Activated CD4-positive, alpha-beta memory T cell treated with anti-CD3 and anti-CD28 coated beads for 36 hours (primary cell): ENCODE measurements around the gene ADCY3. TPM values are rescaled to one million over a fixed set of nuclear protein-coding genes. Genes with fewer than 3 reads are reported as not detected.

ENCODE experiments used
- CTCF ChIA-PET: fragments of 350-600 bp; sonication (Branson Sonifier 250); formaldehyde crosslinking; loops from one replicate; lab custom pipeline; 2021; ENCODE audit warnings: antibody characterized with exemption, inconsistent platforms; lab: Charles Lee
- POLR2A ChIA-PET: fragments of 350-600 bp; sonication (Branson Sonifier 250); formaldehyde crosslinking; loops from one replicate; lab custom pipeline; 2021; ENCODE audit warnings: antibody characterized with exemption; lab: Charles Lee
- DNase-seq: peaks from one replicate; pipeline ENCODE4 v3.0.0-alpha.2; 2020
- H3K27ac Mint-ChIP-seq: one replicate; pipeline ENCODE4 v1.8.0; 2021; ENCODE audit warnings: mixed read lengths
- H3K27me3 Mint-ChIP-seq: one replicate; pipeline ENCODE4 v1.8.0; 2021; ENCODE audit warnings: mixed read lengths
- H3K36me3 Mint-ChIP-seq: one replicate; pipeline ENCODE4 v1.8.0; 2021; ENCODE audit warnings: mixed read lengths
- H3K4me1 Mint-ChIP-seq: one replicate; pipeline ENCODE4 v1.8.0; 2021; ENCODE audit warnings: low read depth, mixed read lengths
- H3K4me3 Mint-ChIP-seq: one replicate; pipeline ENCODE4 v1.8.0; 2021; ENCODE audit warnings: mild to moderate bottlenecking, mixed read lengths
- H3K9me3 Mint-ChIP-seq: one replicate; pipeline ENCODE4 v1.8.0; 2021; ENCODE audit warnings: mixed read lengths
- intact Hi-C: fragments of 100-400 bp; cut with micrococcal nuclease; formaldehyde crosslinking; loops from one replicate; pipeline ENCODE4 v1.15.1; 2023
- total RNA-seq, 2 experiments: library from RNA; stranded (reverse); gene quantifications; one replicate each; pipeline ENCODE4 v1.2.3, GENCODE V29; 2021

Gene ADCY3
- total RNA-seq, 2 experiments from 2014 or later: 68.7 to 71.7 TPM

DNA sequence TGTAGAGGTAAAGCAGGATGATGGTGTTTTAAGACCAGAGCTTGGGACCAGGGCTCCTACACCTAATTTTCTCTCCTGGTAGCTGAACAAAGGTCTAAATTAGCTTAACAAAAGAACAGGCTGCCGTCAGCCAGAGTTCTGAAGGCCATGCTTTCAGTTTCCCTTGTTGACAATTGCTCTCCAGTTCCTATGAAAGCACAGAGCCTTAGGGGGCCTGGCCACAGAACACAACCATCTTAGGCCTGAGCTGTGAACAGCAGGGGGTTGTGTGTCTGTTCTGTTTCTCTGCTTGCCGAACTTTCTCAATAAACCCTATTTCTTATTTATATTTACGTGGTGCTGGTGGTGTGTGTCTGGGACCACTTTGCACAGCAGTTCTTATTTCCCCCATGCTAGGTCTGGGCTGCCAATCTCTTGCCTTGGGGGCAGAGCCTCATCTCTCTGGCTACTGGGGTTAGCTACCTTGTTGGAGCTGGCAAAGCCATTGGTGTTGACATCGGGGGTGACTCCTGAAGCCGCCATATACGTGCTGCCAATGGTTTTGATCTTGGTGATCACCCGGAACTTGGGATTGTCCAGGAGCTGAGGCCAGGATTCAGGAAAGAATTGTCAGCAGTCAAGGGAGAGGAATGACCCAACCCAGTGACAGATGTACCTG lies 97.9 kb downstream of the ADCY3 start:
- POLR2A ChIA-PET: interaction anchor here (2.0 kb wide), 1 partner anchor 29 kb away, joined by 6 read pairs; the partner anchor contains the start of genes CENPO and PTRHD1
- no peaks in the 10 kb centered on the region for H3K9me3 Mint-ChIP-seq
- DNase-seq: no peak
- H3K27me3 Mint-ChIP-seq: no peaks in the 10 kb centered on the region
- CTCF ChIA-PET: interaction anchor here (0.7 to 0.8 kb wide), 2 partner anchors 30 to 307 kb away, joined by 3 read pairs; no protein-coding TSS in a partner anchor
- peaks cover 18% of the 10 kb centered on the region for H3K4me1 Mint-ChIP-seq
- intact Hi-C loops: loop anchor here (10.0 kb wide), 1 partner anchor 247 kb away; no protein-coding TSS in a partner anchor
- H3K4me3 Mint-ChIP-seq: no peak overlapping the region
- H3K36me3 Mint-ChIP-seq: peaks cover 51% of the 10 kb centered on the region
- H3K27ac Mint-ChIP-seq: no peak overlapping the region

DNA sequence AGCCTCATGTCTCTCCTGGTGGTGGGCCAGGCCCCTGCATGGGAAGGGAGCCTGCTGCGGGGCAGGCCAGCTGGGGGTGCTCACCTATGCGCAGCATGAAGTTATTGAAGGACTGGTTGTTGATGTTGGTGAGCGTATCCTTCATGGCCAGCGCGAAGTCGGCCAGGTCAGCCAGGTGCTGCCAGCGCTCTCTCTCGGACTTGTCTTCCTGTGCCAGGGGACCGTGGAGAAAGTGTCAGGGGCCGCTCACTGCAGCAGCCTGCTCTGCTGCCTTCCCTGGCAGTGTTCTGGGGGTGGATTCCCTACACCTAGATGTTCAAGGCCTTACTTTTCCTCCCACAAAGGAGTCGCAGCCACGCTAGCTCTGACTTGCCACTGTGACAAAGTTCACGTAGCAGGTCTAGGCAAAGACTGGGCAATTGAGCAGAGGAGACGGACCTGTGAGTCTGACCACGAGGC lies 98.6 kb downstream of the ADCY3 start:
- intact Hi-C loops: loop anchor here (10.0 kb wide), 1 partner anchor 247 kb away; no protein-coding TSS in a partner anchor
- Mint-ChIP-seq H3K4me1 (peaks cover 11% of the 10 kb centered on the region), H3K9me3 (no peaks in the 10 kb centered on the region), H3K27ac (no peak overlapping the region), H3K4me3 (no peak overlapping the region), H3K36me3 (peaks cover 57% of the 10 kb centered on the region), H3K27me3 (no peaks in the 10 kb centered on the region)
- ChIA-PET CTCF (no interaction called here), POLR2A (interaction anchor here (2.0 kb wide), 1 partner anchor 29 kb away, joined by 6 read pairs; the partner anchor contains the start of genes CENPO and PTRHD1)
- no peak for DNase-seq

DNA sequence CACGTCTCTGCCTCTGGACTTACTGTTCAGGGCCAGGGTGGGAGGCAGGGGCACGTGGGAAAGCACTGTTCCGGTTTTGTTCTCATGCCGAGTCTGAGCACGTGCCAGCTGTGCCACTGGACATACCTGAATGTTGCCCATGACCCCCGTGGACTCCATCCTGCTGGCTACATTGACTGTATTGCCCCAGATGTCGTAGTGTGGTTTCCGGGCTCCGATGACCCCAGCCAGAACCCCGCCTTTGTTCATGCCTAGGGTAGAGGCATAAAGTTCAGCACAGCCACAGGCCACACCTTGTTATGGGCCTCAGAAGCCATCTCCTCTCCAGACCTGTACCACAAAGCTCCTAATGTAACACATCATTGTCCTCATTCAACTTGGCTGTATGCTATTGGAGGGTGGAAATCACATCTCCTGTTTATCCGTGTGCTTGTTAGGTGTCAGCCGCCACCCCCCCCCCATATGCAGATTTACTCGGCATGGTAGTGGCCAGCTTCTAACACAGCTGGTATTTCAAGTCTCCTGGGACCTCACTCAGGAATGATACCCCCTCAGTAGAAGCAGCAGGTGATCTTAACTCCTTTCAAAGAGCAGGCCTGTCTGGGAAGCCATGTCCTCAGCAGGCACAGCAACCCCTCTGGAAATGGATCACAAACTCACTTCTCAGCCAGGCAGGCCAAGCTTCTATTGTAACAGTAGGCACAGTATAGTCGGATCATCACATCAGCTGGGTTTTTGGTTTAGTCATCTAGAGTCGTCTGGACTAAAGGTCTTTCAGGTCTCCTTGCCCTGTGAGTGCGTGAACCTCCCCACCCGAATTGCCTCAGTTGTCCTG lies 99.2 kb downstream of the ADCY3 start:
- ChIA-PET CTCF (interaction anchor here (0.9 to 1.0 kb wide), 2 partner anchors 398 to 410 kb away, joined by 3 to 5 read pairs; no protein-coding TSS in a partner anchor), POLR2A (interaction anchor here (2.0 kb wide), 1 partner anchor 28 kb away, joined by 6 read pairs; the partner anchor contains the start of genes CENPO and PTRHD1)
- intact Hi-C loops: loop anchor here (10.0 kb wide), 1 partner anchor 246 kb away; no protein-coding TSS in a partner anchor
- DNase-seq: no peak
- no peak overlapping the region for H3K4me3 Mint-ChIP-seq
- no peak overlapping the region for H3K27ac Mint-ChIP-seq
- H3K4me1 Mint-ChIP-seq: peaks cover 4% of the 10 kb centered on the region
- H3K27me3 Mint-ChIP-seq: no peaks in the 10 kb centered on the region
- H3K9me3 Mint-ChIP-seq: no peaks in the 10 kb centered on the region
- H3K36me3 Mint-ChIP-seq: peaks cover 60% of the 10 kb centered on the region

DNA sequence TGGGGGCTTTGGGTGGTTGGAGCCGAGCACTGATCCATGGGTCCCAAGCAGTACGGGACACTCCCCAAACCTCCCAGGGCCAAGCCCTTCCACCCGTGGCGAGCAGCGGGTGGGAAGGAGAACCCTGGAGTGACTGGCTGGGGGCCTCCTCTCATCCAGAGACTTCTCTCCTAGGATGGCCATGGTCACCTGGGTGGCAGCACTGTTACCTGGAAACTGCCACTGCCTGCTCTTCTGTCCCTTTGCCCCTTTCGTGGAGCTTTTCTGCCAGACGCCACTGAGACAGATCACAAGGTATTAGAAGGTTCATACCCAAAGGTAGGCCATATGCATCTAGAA lies 99.9 kb downstream of the ADCY3 start:
- Mint-ChIP-seq H3K4me3 (no peak overlapping the region), H3K36me3 (peaks cover 61% of the 10 kb centered on the region), H3K27me3 (no peaks in the 10 kb centered on the region), H3K4me1 (no peaks in the 10 kb centered on the region), H3K9me3 (no peaks in the 10 kb centered on the region), H3K27ac (no peak overlapping the region)
- no peak for DNase-seq
- CTCF ChIA-PET: interaction anchor here (0.9 to 1.0 kb wide), 2 partner anchors 397 to 410 kb away, joined by 3 to 5 read pairs; no protein-coding TSS in a partner anchor
- POLR2A ChIA-PET: no interaction called here
- intact Hi-C loops: loop anchor here (10.0 kb wide), 1 partner anchor 245 kb away; no protein-coding TSS in a partner anchor

DNA sequence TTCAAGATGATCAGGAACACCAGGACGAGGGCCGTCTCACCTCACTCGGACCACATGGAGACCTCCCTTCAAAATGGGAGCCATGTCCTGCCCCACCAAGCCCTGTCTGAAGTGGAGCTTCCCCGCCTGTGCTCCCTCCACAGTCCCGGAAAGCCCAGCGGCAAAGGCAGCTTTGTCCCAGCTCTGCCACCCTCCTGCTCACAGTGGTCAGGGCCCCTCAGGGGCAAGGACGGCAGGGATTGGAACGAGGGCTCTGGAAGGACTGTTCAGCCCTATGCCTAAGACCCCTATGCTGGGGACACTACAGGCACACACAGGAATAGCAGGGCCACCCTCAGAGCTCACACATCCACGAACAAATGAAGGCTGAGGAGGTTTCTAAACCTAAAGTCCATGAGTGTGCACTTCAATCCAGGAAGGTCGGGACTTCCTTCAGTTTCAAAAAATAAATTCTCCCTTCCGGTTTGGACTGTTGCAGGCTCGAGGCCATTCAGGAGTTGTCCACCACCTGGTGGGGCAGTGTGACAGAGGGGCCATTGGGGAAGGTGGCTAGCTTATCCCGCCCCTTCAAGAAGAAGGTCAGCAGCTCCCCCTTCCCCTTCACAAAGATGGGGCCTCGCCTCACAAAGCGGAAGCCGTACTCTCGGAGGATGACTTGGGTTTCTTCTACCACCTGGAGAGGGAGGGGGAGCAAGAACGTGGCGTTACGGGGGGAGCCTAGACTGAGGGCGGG lies 100.4 kb downstream of the ADCY3 start:
- Mint-ChIP-seq H3K4me1 (no peaks in the 10 kb centered on the region), H3K4me3 (no peak overlapping the region), H3K27ac (no peak overlapping the region), H3K9me3 (no peaks in the 10 kb centered on the region), H3K27me3 (no peaks in the 10 kb centered on the region), H3K36me3 (peaks cover 61% of the 10 kb centered on the region)
- ChIA-PET CTCF (interaction anchor here (1.0 to 1.7 kb wide), 2 partner anchors 8 to 397 kb away, joined by 5 to 12 read pairs; no protein-coding TSS in a partner anchor), POLR2A (no interaction called here)
- intact Hi-C loops: loop anchor here (10.0 kb wide), 1 partner anchor 245 kb away; no protein-coding TSS in a partner anchor
- no peak for DNase-seq

DNA sequence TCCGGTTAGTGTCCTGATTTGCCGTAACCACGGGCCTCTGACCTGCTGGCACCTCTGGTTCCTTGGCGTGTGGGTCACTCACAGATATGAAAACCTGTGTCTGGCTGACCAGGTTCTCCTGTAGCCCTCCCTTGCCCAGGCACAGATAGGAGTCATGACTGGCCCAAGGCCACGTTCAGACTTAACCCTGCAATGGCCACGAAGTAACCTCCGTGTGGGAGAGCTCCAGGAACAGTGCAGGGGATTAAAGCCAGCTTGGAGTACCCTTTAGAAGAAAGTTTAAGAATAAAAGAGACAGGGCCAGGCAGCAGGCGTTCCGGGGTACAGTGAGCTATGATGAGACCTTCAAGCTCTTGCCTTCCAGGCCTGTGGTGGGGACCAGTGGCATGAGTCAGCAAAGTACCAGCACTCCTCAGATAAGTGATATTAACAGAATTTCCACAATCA lies 101.3 kb downstream of the ADCY3 start:
- intact Hi-C loops: no loop called here
- Mint-ChIP-seq H3K36me3 (peaks cover 62% of the 10 kb centered on the region), H3K4me3 (no peak overlapping the region), H3K27me3 (no peaks in the 10 kb centered on the region), H3K4me1 (no peaks in the 10 kb centered on the region), H3K27ac (peak overlapping the region; percentile 25), H3K9me3 (no peaks in the 10 kb centered on the region)
- ChIA-PET POLR2A (no interaction called here), CTCF (interaction anchor here (1.7 kb wide), 1 partner anchor 9 kb away, joined by 12 read pairs; no protein-coding TSS in a partner anchor)
- no peak for DNase-seq

DNA sequence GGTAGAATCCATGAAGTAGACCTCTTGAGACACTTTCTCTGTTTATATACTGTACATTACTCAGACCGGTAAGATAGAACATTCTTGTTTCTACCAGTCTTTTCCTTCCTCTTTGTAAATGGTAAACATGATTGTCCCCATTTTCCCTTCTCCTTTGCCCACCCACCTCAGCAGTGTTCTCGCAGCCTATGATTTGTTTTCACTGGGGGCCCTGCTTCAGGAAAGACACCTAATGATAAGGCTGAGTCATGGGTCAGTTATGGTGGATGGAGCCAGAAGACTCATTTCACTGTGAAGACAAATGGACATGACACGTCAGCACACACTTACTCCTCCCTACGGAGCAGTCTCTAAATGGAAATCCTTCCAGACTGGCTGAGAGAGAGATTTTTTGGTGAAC lies 103.2 kb downstream of the ADCY3 start:
- CTCF ChIA-PET: no interaction called here
- intact Hi-C loops: no loop called here
- H3K4me1 Mint-ChIP-seq: no peaks in the 10 kb centered on the region
- DNase-seq: no peak
- no peaks in the 10 kb centered on the region for H3K27me3 Mint-ChIP-seq
- peaks cover 62% of the 10 kb centered on the region for H3K36me3 Mint-ChIP-seq
- no peak overlapping the region for H3K4me3 Mint-ChIP-seq
- POLR2A ChIA-PET: no interaction called here
- no peaks in the 10 kb centered on the region for H3K9me3 Mint-ChIP-seq
- no peak overlapping the region for H3K27ac Mint-ChIP-seq

DNA sequence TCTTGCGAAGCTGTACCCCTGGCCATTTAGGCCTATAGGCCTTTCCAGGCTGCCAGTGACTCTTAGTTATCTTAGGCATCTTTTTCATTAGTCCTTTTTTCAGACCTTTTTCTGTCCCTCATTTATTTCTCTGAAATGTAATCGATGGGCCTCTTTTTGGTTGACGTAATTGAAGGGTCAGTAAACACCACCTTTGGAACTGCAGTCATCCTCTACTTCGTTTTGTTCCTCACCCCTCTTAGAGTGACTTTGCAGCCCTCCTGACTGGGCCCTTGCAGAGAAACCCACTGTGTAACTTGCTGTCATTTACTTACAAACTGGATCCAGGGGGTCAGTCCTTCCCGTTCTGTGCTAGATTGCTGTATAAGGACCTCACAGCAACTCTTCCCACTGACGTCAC lies 103.6 kb downstream of the ADCY3 start:
- no peak for DNase-seq
- peaks cover 63% of the 10 kb centered on the region for H3K36me3 Mint-ChIP-seq
- H3K27me3 Mint-ChIP-seq: no peaks in the 10 kb centered on the region
- POLR2A ChIA-PET: no interaction called here
- CTCF ChIA-PET: interaction anchor here (1.2 to 1.3 kb wide), 2 partner anchors 9 to 11 kb away, joined by 5 read pairs; no protein-coding TSS in a partner anchor
- H3K4me3 Mint-ChIP-seq: no peak overlapping the region
- H3K9me3 Mint-ChIP-seq: no peaks in the 10 kb centered on the region
- no peak overlapping the region for H3K27ac Mint-ChIP-seq
- no peaks in the 10 kb centered on the region for H3K4me1 Mint-ChIP-seq
- intact Hi-C loops: no loop called here

DNA sequence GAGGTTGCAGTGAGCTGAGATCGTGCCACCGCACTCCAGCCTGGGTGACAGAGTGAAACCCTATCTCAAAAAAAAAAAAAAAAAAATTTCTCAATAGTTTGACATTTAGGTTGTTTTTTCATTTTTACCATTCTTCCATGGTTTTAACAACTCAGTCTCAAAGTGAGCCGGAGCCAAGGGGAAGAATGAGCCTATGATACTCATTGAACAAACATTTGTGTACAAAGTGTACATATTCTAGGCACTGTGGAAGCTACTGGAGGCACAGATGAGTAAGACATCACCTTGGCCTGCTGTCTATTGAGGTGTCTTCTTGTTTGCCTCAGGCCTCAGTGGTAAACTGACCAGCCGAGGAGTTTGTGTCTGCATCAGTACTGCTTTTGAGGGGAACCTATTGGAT lies 104.9 kb downstream of the ADCY3 start:
- H3K36me3 Mint-ChIP-seq: peaks cover 53% of the 10 kb centered on the region

DNA sequence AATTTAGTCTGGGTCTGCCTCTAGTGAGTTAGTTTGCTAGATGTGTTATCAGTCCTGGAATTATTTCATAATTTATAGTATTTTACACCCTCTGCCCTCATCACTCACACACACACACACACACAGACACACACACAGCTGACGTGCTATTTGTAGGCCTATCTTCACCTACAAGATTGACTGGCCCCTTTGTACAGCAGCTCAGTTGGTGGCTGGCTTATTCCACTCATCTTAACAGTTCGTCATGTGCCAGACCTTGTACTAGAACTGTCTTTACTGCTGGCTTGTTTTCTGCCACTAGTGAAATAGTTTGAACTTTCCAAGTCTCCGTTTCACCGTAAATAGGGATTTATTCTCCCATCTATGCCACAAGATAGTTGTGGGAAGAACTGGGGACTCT lies 105.5 kb downstream of the ADCY3 start:
- Mint-ChIP-seq H3K36me3 (peaks cover 49% of the 10 kb centered on the region), H3K9me3 (no peaks in the 10 kb centered on the region), H3K4me1 (peaks cover 3% of the 10 kb centered on the region), H3K27me3 (no peaks in the 10 kb centered on the region), H3K27ac (no peak overlapping the region), H3K4me3 (no peak overlapping the region)
- intact Hi-C loops: no loop called here
- POLR2A ChIA-PET: interaction anchor here (0.6 kb wide), 1 partner anchor 35 kb away, joined by 5 read pairs; no protein-coding TSS in a partner anchor
- no peak for DNase-seq
- CTCF ChIA-PET: interaction anchor here (1.3 kb wide), 1 partner anchor 13 kb away, joined by 5 read pairs; no protein-coding TSS in a partner anchor

More for the DNA sequence above, 104.9 kb downstream of the ADCY3 start:
- POLR2A ChIA-PET: interaction anchor here (0.6 kb wide), 1 partner anchor 35 kb away, joined by 5 read pairs; no protein-coding TSS in a partner anchor
- no peaks in the 10 kb centered on the region for H3K4me1 Mint-ChIP-seq
- CTCF ChIA-PET: interaction anchor here (1.2 to 1.3 kb wide), 2 partner anchors 11 to 13 kb away, joined by 5 read pairs; no protein-coding TSS in a partner anchor
- no peaks in the 10 kb centered on the region for H3K27me3 Mint-ChIP-seq
- intact Hi-C loops: no loop called here
- H3K9me3 Mint-ChIP-seq: no peaks in the 10 kb centered on the region
- no peak overlapping the region for H3K4me3 Mint-ChIP-seq
- DNase-seq: no peak
- no peak overlapping the region for H3K27ac Mint-ChIP-seq

DNA sequence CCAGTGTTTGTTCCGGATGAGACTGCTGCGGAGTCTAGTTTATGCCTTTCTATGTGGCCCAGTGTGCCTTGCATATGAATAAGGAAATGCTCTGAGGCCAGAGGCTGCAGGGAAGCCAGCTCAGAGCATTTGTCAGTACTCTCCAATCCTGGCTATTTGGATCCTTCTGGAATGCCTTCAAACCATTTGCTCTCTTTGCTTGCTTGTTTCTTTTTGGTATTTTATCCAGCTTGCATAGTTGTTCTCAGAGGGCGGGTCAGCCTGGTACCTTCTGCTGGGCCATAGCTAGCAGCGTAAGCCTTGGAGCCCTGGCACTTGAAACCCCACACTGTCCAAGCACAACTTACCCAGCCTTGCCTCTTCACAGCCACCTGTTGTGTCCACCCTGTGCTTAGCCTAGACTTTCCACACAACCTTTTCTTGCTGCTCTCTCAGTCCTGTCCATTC lies 106.3 kb downstream of the ADCY3 start:
- ChIA-PET CTCF (interaction anchor here (1.0 to 1.3 kb wide), 3 partner anchors 13 to 404 kb away, joined by 3 to 5 read pairs (median 3); no protein-coding TSS in a partner anchor), POLR2A (no interaction called here)
- no peaks in the 10 kb centered on the region for H3K9me3 Mint-ChIP-seq
- H3K27ac Mint-ChIP-seq: no peak overlapping the region
- no peak overlapping the region for H3K4me3 Mint-ChIP-seq
- no peak for DNase-seq
- no peaks in the 10 kb centered on the region for H3K27me3 Mint-ChIP-seq
- H3K4me1 Mint-ChIP-seq: peaks cover 9% of the 10 kb centered on the region
- intact Hi-C loops: no loop called here
- H3K36me3 Mint-ChIP-seq: peaks cover 46% of the 10 kb centered on the region
